SK-N-SH (cell line): ENCODE measurements around the gene NIN. TPM values are rescaled to one million over a fixed set of nuclear protein-coding genes. Genes with fewer than 3 reads are reported as not detected.

Experiments
- CTCF ChIA-PET: fragments of 300-600, 350-600 bp; formaldehyde crosslinking; extraction: SDS; loops from one replicate; lab custom pipeline; 2021; lab: Yijun Ruan, JAX
- POLR2A ChIA-PET: fragments of 350-600 bp; sonication (Branson Sonifier 250); formaldehyde crosslinking; extraction: SDS; loops from one replicate; lab custom pipeline; 2020; ENCODE audit warnings: antibody characterized with exemption, inconsistent platforms; lab: Yijun Ruan, JAX
- DNase-seq: peaks from one replicate; pipeline ENCODE4 v3.0.0; 2012
- H2AFZ ChIP-seq: fragments of 200-600 bp; sonication (generic); 2 replicates; pipeline ENCODE4 v1.8.1; 2016; ENCODE audit warnings: antibody characterized with exemption, mild to moderate bottlenecking, low read depth
- H3F3A ChIP-seq: fragments of 200-600 bp; sonication (generic); replicated peaks from 2 replicates; pipeline ENCODE3; 2016; ENCODE audit warnings: antibody characterized with exemption, mild to moderate bottlenecking; ENCODE audit not compliant: insufficient read depth
- H3K27ac ChIP-seq, 2 experiments: fragments of 200-500 bp in 1 of 2; fragments of 200-600 bp in 1 of 2; sonication (Bioruptor generic) in 1 of 2; sonication (generic), shearing (Covaris generic) in 1 of 2; 2 replicates each; pipeline versions ENCODE4 v1.5.1 to v1.6.1; 2014 to 2016; ENCODE audit warnings: low read depth in 2 of 2, inconsistent platforms in 1 of 2, low read length in 1 of 2, mild to moderate bottlenecking in 1 of 2, mixed read lengths in 1 of 2
- H3K27me3 ChIP-seq: fragments of 200-600 bp; sonication (generic), shearing (Covaris generic); 2 replicates; pipeline ENCODE4 v1.6.1; 2016; ENCODE audit warnings: mixed run types; ENCODE audit not compliant: insufficient read depth
- H3K36me3 ChIP-seq, 2 experiments: fragments of 200-500 bp in 1 of 2; fragments of 200-600 bp in 1 of 2; sonication (Bioruptor generic) in 1 of 2; sonication (generic) in 1 of 2; replicated peaks in 1 of 2; 2 replicates each; pipeline versions ENCODE3 to v1.5.1; 2014 to 2016; ENCODE audit warnings: low read length in 1 of 2, mild to moderate bottlenecking in 1 of 2; ENCODE audit not compliant: insufficient read depth in 2 of 2, control insufficient read depth in 1 of 2
- H3K4me1 ChIP-seq, 2 experiments: fragments of 200-500 bp in 1 of 2; fragments of 200-600 bp in 1 of 2; sonication (Bioruptor generic) in 1 of 2; sonication (generic), shearing (Covaris generic) in 1 of 2; 2 replicates each; pipeline versions ENCODE4 v1.5.1 to v1.6.1; 2014 to 2016; ENCODE audit warnings: low read depth in 1 of 2, low read length in 1 of 2, mixed run types in 1 of 2; ENCODE audit not compliant: insufficient read depth in 2 of 2, control insufficient read depth in 1 of 2
- H3K4me2 ChIP-seq: fragments of 200-600 bp; sonication (generic), shearing (Covaris generic); 2 replicates; pipeline ENCODE4 v1.6.1; 2017; ENCODE audit warnings: mixed run types
- H3K4me3 ChIP-seq, 2 experiments: fragments of 200-500 bp in 1 of 2; fragments of 200-600 bp in 1 of 2; sonication (Bioruptor generic) in 1 of 2; sonication (generic), shearing (Covaris generic) in 1 of 2; 2 replicates each; pipeline versions ENCODE4 v1.5.1 to v1.8.1; 2014 to 2016; ENCODE audit warnings: low read depth in 2 of 2, inconsistent platforms in 1 of 2, low read length in 1 of 2, mild to moderate bottlenecking in 1 of 2, mixed read lengths in 1 of 2, moderate library complexity in 1 of 2
- H3K79me2 ChIP-seq: fragments of 200-600 bp; sonication (generic); 2 replicates; pipeline ENCODE4 v1.8.1; 2017; ENCODE audit warnings: mild to moderate bottlenecking; ENCODE audit not compliant: insufficient read depth
- H3K9ac ChIP-seq: fragments of 200-600 bp; sonication (generic); 2 replicates; pipeline ENCODE4 v1.6.1; 2017; ENCODE audit warnings: mixed run types
- H3K9me2 ChIP-seq: fragments of 200-600 bp; sonication (generic); 2 replicates; pipeline ENCODE4 v1.6.1; 2017; ENCODE audit warnings: mixed run types
- H3K9me3 ChIP-seq: fragments of 200-600 bp; sonication (generic); 2 replicates; pipeline ENCODE4 v1.6.1; 2017; ENCODE audit warnings: mixed run types, mild to moderate bottlenecking, moderate library complexity
- H4K20me1 ChIP-seq: fragments of 200-600 bp; sonication (generic); 2 replicates; pipeline ENCODE4 v1.6.1; 2017; ENCODE audit warnings: mild to moderate bottlenecking, mixed run types; ENCODE audit not compliant: insufficient read depth
- CTCF ChIP-seq: fragments of 200-600 bp; sonication (generic); IDR thresholded peaks from 2 replicates; pipeline ENCODE4 v1.6.1; 2017; ENCODE audit warnings: antibody characterized with exemption, mild to moderate bottlenecking, moderate library complexity
- FOSL2 ChIP-seq: IDR thresholded peaks from 2 replicates; pipeline ENCODE4 v1.4.0; 2012; ENCODE audit warnings: low read depth, mild to moderate bottlenecking, moderate library complexity, borderline replicate concordance
- GATA2 ChIP-seq: sonication (generic); formaldehyde crosslinking; IDR thresholded peaks from 2 replicates; pipeline ENCODE4 v1.5.0; 2020; ENCODE audit warnings: mild to moderate bottlenecking, missing genetic modification reagents
- IRF3 ChIP-seq: fragments of 150-350 bp; IDR thresholded peaks from 2 replicates; pipeline ENCODE4 v1.6.1; 2016; ENCODE audit warnings: mild to moderate bottlenecking, low read depth, low read length
- JUND ChIP-seq: IDR thresholded peaks from 2 replicates; pipeline ENCODE4 v1.4.0; 2012
- MEF2A ChIP-seq: IDR thresholded peaks from 2 replicates; pipeline ENCODE4 v1.4.0; 2012; ENCODE audit warnings: low read depth, borderline replicate concordance
- NFIC ChIP-seq: IDR thresholded peaks from 2 replicates; pipeline ENCODE4 v1.4.0; 2012; ENCODE audit warnings: borderline replicate concordance
- PBX3 ChIP-seq: IDR thresholded peaks from 2 replicates; pipeline ENCODE4; 2012
- RXRA ChIP-seq: IDR thresholded peaks from 2 replicates; pipeline ENCODE4 v1.4.0; 2012; ENCODE audit warnings: low read depth, mild to moderate bottlenecking, borderline replicate concordance
- SIN3A ChIP-seq: IDR thresholded peaks from 2 replicates; pipeline ENCODE4 v1.6.1; 2012; ENCODE audit warnings: low read depth, mild to moderate bottlenecking, low read length, moderate library complexity, borderline replicate concordance
- SMC3 ChIP-seq: IDR thresholded peaks from 2 replicates; pipeline ENCODE4 v1.6.1; 2012; ENCODE audit warnings: low read depth, low read length, improper control_type of control experiment
- TAF1 ChIP-seq: IDR thresholded peaks from 2 replicates; pipeline ENCODE4 v1.6.1; 2012; ENCODE audit warnings: low read depth, mild to moderate bottlenecking, low read length, moderate library complexity, borderline replicate concordance
- TCF12 ChIP-seq: IDR thresholded peaks from 2 replicates; pipeline ENCODE4 v1.4.0; 2012
- USF1 ChIP-seq: IDR thresholded peaks from 2 replicates; pipeline ENCODE4 v1.4.0; 2012; ENCODE audit warnings: low read depth, borderline replicate concordance
- USF2 ChIP-seq: fragments of 150-350 bp; IDR thresholded peaks from 2 replicates; pipeline ENCODE4 v1.6.1; 2017; ENCODE audit warnings: antibody characterized with exemption, low read length, low read depth, borderline replicate concordance
- YY1 ChIP-seq: IDR thresholded peaks from 2 replicates; pipeline ENCODE4 v1.4.0; 2012; ENCODE audit warnings: low read depth, mild to moderate bottlenecking
- ZBTB33 ChIP-seq: IDR thresholded peaks from 2 replicates; pipeline ENCODE4 v1.4.0; 2012; ENCODE audit warnings: low read depth, borderline replicate concordance
- WGBS: methylation state at CpG from one replicate; pipeline ENCODE4 v1.1.6; 2017; ENCODE audit warnings: low lambda C conversion rate; 5-methylcytosine and 5-hydroxymethylcytosine counted together
- polyA plus RNA-seq, 3 experiments: library from polyadenylated mRNA; depleted of rRNA; stranded (reverse); fragments of >200 nt; gene quantifications; 2 replicates each; pipeline ENCODE4 v1.2.3, GENCODE V29; 2012

Gene NIN
- polyA plus RNA-seq, 1 of the 3 experiments (the other 2 are of a cell fraction) = 10.0 TPM

- no peaks in the 10 kb centered on the region for H3K9me2 ChIP-seq
- H3K27ac ChIP-seq = peak overlapping the region in 1 of 2 experiments; percentile 87; a peak in 2 of 4 replicates
- WGBS = 19% methylated on average over 1 of the region's 1 CpG
- peaks cover 58% of the 10 kb centered on the region for H3K79me2 ChIP-seq
- H3K36me3 ChIP-seq = peaks cover 11 to 27% of the 10 kb centered on the region in 2 experiments
- peaks cover 49% of the 10 kb centered on the region for H3F3A ChIP-seq
- H3K27me3 ChIP-seq = no peaks in the 10 kb centered on the region
- H3K4me3 ChIP-seq = no peak overlapping the region
- H3K9me3 ChIP-seq = no peaks in the 10 kb centered on the region
- H4K20me1 ChIP-seq = peaks cover 6% of the 10 kb centered on the region; the same call in 1 of the 2 replicates
- H3K4me1 ChIP-seq = peaks cover 4 to 47% of the 10 kb centered on the region in 2 experiments
- TF ChIP-seq RXRA = no peak
- TF ChIP-seq TCF12 = peak; percentile 65; the same call in 1 of the 2 replicates
- TF ChIP-seq FOSL2 = peak; percentile 53
- TF ChIP-seq JUND = peak; percentile 54
- TF ChIP-seq NFIC = peak; percentile 20; the same call in 1 of the 2 replicates
- no peak for TF ChIP-seq ZBTB33
- no peak for TF ChIP-seq CTCF
- no peak for TF ChIP-seq IRF3
- TF ChIP-seq PBX3 = peak; percentile 57
- TF ChIP-seq, all 33 proteins: peak for 5
- peak overlapping the region; percentile 24; the same call in 1 of the 2 replicates for H3K4me2 ChIP-seq
- H3K9ac ChIP-seq = peak overlapping the region; percentile 32; the same call in 1 of the 2 replicates
- DNase-seq = no peak
- H2AFZ ChIP-seq = no peak overlapping the region
- POLR2A ChIA-PET = no interaction called here
- CTCF ChIA-PET = interaction anchor here (0.9 to 1.9 kb wide), 4 partner anchors 13 to 83 kb away, joined by 3 to 5 read pairs (median 4); no protein-coding TSS in a partner anchor
Measured at GRCh38 chr14:50801706-50802105, 29.3 kb downstream of the NIN start.

GRCh38 chr14:50800032-50800431, 30.9 kb downstream of the NIN start:
- POLR2A ChIA-PET = no interaction called here
- 69% methylated on average over 1 of the region's 1 CpG for WGBS
- Histone ChIP-seq H3K4me3 (no peak overlapping the region), H3K9me2 (no peaks in the 10 kb centered on the region), H3K27ac (0 out of 4 replicates have a peak overlapping the region, but pooled peaks of 1 of the 2 experiments have one; percentile 17), H3K4me1 (peaks cover 7 to 54% of the 10 kb centered on the region in 2 experiments), H4K20me1 (peaks cover 20% of the 10 kb centered on the region; the same call in 1 of the 2 replicates), H2AFZ (no peak overlapping the region), H3K4me2 (no peak overlapping the region; the same call in 1 of the 2 replicates), H3K9ac (no peak overlapping the region), H3K79me2 (peaks cover 49% of the 10 kb centered on the region), H3K9me3 (no peaks in the 10 kb centered on the region), H3K27me3 (no peaks in the 10 kb centered on the region), H3F3A (peaks cover 44% of the 10 kb centered on the region), H3K36me3 (peaks cover 0 to 11% of the 10 kb centered on the region in 2 experiments)
- CTCF ChIA-PET = interaction anchor here (1.2 to 1.7 kb wide), 2 partner anchors 23 to 36 kb away, joined by 3 to 4 read pairs; no protein-coding TSS in a partner anchor
- no peak for DNase-seq
- TF ChIP-seq MEF2A (no peak), SIN3A (no peak), USF2 (no peak), USF1 (no peak), NFIC (no peak), RXRA (no peak), TAF1 (no peak), YY1 (no peak), TCF12 (no peak), SMC3 (no peak), GATA2 (CRISPR knock-in tag) (no peak)
